Osteocyte (in vitro differentiated cells): ENCODE data around the gene MKNK1. TPM values are rescaled to one million over a fixed set of nuclear protein-coding genes. Genes with fewer than 3 reads are reported as not detected.

Experiments used
- DNase-seq: peaks from one replicate; pipeline ENCODE4 v3.0.0; 2021; ENCODE audit warnings: mixed read lengths; ENCODE audit not compliant: unreplicated experiment; ENCODE audit errors: extremely low spot score
- H3K27ac Mint-ChIP-seq: one replicate; pipeline ENCODE4 v1.8.0; 2021; ENCODE audit warnings: mild to moderate bottlenecking, mixed read lengths; ENCODE audit not compliant: unreplicated experiment
- H3K27me3 Mint-ChIP-seq: one replicate; pipeline ENCODE4 v1.8.0; 2021; ENCODE audit warnings: mixed read lengths; ENCODE audit not compliant: unreplicated experiment
- H3K36me3 Mint-ChIP-seq: one replicate; pipeline ENCODE4 v1.8.0; 2021; ENCODE audit warnings: mixed read lengths; ENCODE audit not compliant: unreplicated experiment
- H3K4me1 Mint-ChIP-seq: one replicate; pipeline ENCODE4 v1.8.0; 2021; ENCODE audit warnings: mixed read lengths; ENCODE audit not compliant: unreplicated experiment
- H3K4me3 Mint-ChIP-seq: one replicate; pipeline ENCODE4 v1.8.0; 2021; ENCODE audit warnings: mild to moderate bottlenecking, moderate library complexity, mixed read lengths; ENCODE audit not compliant: unreplicated experiment
- H3K9me3 Mint-ChIP-seq: one replicate; pipeline ENCODE4 v1.8.0; 2021; ENCODE audit warnings: mixed read lengths; ENCODE audit not compliant: unreplicated experiment
- total RNA-seq: library from RNA; stranded (reverse); gene quantifications from 2 replicates; pipeline ENCODE4 v1.2.1, GENCODE V29; 2021
- TF ChIP-seq, protein P1 (sequence below): fragments of 200-600 bp; sonication (generic); IDR thresholded peaks from 2 replicates; pipeline ENCODE4 v1.5.0; 2021; ENCODE audit warnings: antibody characterized with exemption, mild to moderate bottlenecking, moderate library complexity

The MKNK1 gene
- total RNA-seq, 1 donor from 2014 or later: 32.5 TPM

- no peak overlapping the region for H3K27ac Mint-ChIP-seq
- no peak overlapping the region for H3K4me3 Mint-ChIP-seq
- peaks cover 21% of the 10 kb centered on the region for H3K27me3 Mint-ChIP-seq
- peaks cover 25% of the 10 kb centered on the region for H3K4me1 Mint-ChIP-seq
- no peaks in the 10 kb centered on the region for H3K9me3 Mint-ChIP-seq
- H3K36me3 Mint-ChIP-seq: no peaks in the 10 kb centered on the region
- TF ChIP-seq, protein P1, sequence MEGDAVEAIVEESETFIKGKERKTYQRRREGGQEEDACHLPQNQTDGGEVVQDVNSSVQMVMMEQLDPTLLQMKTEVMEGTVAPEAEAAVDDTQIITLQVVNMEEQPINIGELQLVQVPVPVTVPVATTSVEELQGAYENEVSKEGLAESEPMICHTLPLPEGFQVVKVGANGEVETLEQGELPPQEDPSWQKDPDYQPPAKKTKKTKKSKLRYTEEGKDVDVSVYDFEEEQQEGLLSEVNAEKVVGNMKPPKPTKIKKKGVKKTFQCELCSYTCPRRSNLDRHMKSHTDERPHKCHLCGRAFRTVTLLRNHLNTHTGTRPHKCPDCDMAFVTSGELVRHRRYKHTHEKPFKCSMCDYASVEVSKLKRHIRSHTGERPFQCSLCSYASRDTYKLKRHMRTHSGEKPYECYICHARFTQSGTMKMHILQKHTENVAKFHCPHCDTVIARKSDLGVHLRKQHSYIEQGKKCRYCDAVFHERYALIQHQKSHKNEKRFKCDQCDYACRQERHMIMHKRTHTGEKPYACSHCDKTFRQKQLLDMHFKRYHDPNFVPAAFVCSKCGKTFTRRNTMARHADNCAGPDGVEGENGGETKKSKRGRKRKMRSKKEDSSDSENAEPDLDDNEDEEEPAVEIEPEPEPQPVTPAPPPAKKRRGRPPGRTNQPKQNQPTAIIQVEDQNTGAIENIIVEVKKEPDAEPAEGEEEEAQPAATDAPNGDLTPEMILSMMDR: no peak
- no peak for DNase-seq
Measured at GRCh38 chr1:46522184-46522968, 81.7 kb downstream of the MKNK1 start.

DNA sequence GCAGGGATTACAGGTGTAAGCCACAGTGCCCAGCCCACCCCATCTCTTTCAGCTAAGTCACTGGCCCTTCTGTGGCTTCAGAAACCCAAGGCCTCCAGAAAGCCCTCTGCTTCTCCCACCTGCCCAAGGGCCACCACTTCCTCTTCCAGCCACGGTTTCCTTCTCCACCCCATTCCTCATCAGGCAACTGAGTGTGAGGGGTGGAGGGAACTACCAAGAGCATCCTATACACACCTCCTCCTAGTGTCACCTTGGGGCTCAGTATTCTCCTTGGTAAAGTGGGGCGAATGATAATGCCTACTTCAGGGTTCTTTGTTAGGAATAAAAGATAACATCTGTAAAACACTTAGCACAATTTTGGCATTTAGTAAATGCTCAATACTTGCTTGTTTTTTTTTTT, 82.7 kb downstream of the MKNK1 start:
- peaks cover 18% of the 10 kb centered on the region for H3K27me3 Mint-ChIP-seq
- no peaks in the 10 kb centered on the region for H3K36me3 Mint-ChIP-seq
- no peaks in the 10 kb centered on the region for H3K9me3 Mint-ChIP-seq
- peaks cover 33% of the 10 kb centered on the region for H3K4me1 Mint-ChIP-seq
- H3K4me3 Mint-ChIP-seq: no peak overlapping the region
- no peak overlapping the region for H3K27ac Mint-ChIP-seq
- DNase-seq: no peak
- TF ChIP-seq, protein P1: no peak

- H3K27me3 Mint-ChIP-seq: peaks cover 18% of the 10 kb centered on the region
- no peaks in the 10 kb centered on the region for H3K9me3 Mint-ChIP-seq
- TF ChIP-seq, protein P1: no peak
- peak overlapping the region; percentile 21 for H3K27ac Mint-ChIP-seq
- H3K36me3 Mint-ChIP-seq: no peaks in the 10 kb centered on the region
- H3K4me1 Mint-ChIP-seq: peaks cover 33% of the 10 kb centered on the region
- H3K4me3 Mint-ChIP-seq: no peak overlapping the region
- DNase-seq: peak; percentile 88
Measured at GRCh38 chr1:46520063-46520911, 83.8 kb downstream of the MKNK1 start.

DNA sequence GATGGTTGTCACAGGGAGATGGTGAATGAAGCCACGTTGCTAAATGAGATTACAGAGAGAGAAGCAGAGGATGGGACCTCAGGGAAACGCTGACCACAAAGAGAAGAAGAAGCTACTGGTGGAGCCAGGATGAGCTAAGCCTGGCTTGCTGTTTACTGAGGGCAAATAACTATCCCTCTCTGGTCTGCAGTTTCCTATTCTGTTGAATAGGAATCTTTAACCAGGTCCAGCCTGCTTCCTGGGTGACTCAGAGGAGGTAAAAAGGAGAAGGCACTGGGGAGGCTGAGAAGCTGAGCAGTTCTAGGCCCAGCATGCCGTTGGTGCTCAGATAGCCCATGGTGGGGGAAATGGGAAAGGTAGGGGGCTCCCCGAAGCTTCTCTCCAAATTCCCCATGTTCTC, 84.9 kb downstream of the MKNK1 start:
- H3K36me3 Mint-ChIP-seq: no peaks in the 10 kb centered on the region
- H3K4me3 Mint-ChIP-seq: no peak overlapping the region
- DNase-seq: no peak
- TF ChIP-seq, protein P1: no peak
- peaks cover 16% of the 10 kb centered on the region for H3K27me3 Mint-ChIP-seq
- no peak overlapping the region for H3K27ac Mint-ChIP-seq
- H3K9me3 Mint-ChIP-seq: no peaks in the 10 kb centered on the region
- peaks cover 33% of the 10 kb centered on the region for H3K4me1 Mint-ChIP-seq

GRCh38 chr1:46517932-46518498, 86.1 kb downstream of the MKNK1 start:
- peaks cover 21% of the 10 kb centered on the region for H3K27me3 Mint-ChIP-seq
- H3K36me3 Mint-ChIP-seq: no peaks in the 10 kb centered on the region
- DNase-seq: no peak
- no peaks in the 10 kb centered on the region for H3K9me3 Mint-ChIP-seq
- peaks cover 33% of the 10 kb centered on the region for H3K4me1 Mint-ChIP-seq
- H3K27ac Mint-ChIP-seq: no peak overlapping the region
- H3K4me3 Mint-ChIP-seq: no peak overlapping the region
- TF ChIP-seq, protein P1: no peak
